Measurements from ENCODE around the gene RMI2.

DNA sequence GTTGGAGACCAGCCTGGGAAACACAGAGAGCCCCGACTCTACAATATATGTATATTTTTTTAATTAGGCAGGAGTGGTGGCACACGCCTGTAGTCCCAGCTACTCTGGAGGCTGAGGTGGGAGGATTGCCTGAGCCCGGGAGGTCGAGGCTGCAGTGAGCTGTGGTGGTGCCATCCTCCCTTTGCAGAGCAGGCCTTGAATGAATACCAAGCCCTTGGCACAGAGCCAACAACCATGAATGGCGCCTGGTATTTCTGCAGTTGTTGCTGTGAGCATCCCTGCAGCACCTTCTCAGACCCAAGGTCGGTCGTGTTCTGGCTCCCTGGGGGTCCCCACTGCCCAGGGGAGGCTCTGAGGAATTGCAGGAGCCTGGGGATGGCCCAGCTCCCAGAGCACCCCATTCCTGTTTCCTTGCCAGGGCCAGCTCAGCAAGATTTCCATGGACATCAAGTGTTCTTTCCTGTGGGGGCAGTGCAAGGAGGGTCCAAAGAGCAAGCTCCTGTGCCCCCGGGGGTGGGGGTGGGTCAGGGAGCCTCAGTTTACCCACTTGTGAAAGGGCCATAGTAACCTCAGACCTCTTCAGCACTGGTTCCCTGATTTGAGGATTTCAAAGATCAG, 25.6 kb upstream of the RMI2 start:
- TF ChIP-seq POLR2A (IDR thresholded peaks at IDR 0.05) (no peak), EP300 (IDR thresholded peaks at IDR 0.05) (no peak)
- TF ChIP-seq, protein P1, sequence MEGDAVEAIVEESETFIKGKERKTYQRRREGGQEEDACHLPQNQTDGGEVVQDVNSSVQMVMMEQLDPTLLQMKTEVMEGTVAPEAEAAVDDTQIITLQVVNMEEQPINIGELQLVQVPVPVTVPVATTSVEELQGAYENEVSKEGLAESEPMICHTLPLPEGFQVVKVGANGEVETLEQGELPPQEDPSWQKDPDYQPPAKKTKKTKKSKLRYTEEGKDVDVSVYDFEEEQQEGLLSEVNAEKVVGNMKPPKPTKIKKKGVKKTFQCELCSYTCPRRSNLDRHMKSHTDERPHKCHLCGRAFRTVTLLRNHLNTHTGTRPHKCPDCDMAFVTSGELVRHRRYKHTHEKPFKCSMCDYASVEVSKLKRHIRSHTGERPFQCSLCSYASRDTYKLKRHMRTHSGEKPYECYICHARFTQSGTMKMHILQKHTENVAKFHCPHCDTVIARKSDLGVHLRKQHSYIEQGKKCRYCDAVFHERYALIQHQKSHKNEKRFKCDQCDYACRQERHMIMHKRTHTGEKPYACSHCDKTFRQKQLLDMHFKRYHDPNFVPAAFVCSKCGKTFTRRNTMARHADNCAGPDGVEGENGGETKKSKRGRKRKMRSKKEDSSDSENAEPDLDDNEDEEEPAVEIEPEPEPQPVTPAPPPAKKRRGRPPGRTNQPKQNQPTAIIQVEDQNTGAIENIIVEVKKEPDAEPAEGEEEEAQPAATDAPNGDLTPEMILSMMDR (IDR thresholded peaks at IDR 0.05): no peak
